ENCODE data around the gene ENOX1. TPM values are rescaled to one million over a fixed set of nuclear protein-coding genes. Genes with fewer than 3 reads are reported as not detected.

ENOX1 gene
- total and polyA plus RNA-seq, 2 donors (not counting 3 experiments of a cell fraction or from before 2014, with no cell fraction given), result 0.17 to 0.97 TPM

DNA sequence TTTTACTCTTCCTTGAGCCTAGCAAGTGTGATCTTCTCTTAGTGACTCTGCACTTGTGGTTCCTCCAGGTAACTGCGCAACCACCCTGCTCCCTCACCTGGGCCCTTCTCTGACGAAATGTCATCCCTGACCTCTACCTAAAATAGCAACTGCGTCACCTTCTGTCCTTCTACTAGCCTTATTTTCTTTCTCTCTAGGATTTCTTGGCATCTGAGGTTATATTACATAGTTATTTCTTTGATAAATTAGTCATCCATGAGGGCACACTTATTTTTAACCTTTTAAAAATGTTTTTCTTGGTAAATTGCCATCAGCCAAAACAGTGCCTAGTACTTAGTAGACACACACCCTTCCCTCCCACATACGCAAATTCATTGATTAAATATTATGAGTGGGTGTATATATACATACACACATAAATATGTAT is 355.5 kb downstream of the ENOX1 start:
- CTCF ChIA-PET, result interaction anchor here (1.0 to 1.2 kb wide), 2 partner anchors 80 to 406 kb away, joined by 3 read pairs; no protein-coding TSS in a partner anchor
- POLR2A ChIA-PET, result no interaction called here
- H3K4me1 ChIP-seq (ENCODE audit: control insufficient read depth, extremely low read depth, insufficient read depth, low read length), result no peaks in the 10 kb centered on the region
- no peak overlapping the region for H3K9ac ChIP-seq (replicated peaks; ENCODE audit: extremely low read depth, insufficient read depth, low read length)
- H4K20me1 ChIP-seq (replicated peaks; ENCODE audit: control insufficient read depth, extremely low read depth, insufficient read depth, low read length), result no peaks in the 10 kb centered on the region
- dilution Hi-C loops (cut with MboI; ENCODE audit: extremely low pct_ligation_motif_present, low sequenced_read_pairs) (no loop called here), intact Hi-C loops (cut with micrococcal nuclease) (no loop called here)
- H3K79me2 ChIP-seq (ENCODE audit: control insufficient read depth, insufficient read depth, low read length), result no peaks in the 10 kb centered on the region
- no peaks in the 10 kb centered on the region for H3K27me3 ChIP-seq (ENCODE audit: control insufficient read depth in 2 of 2, insufficient read depth in 2 of 2, low read length in 2 of 2)
- no peaks in the 10 kb centered on the region for H3K9me3 ChIP-seq (replicated peaks; ENCODE audit: control insufficient read depth, insufficient read depth, low read length)
- H3K27ac ChIP-seq (ENCODE audit: insufficient read depth, low read depth, low read length), result no peak overlapping the region
- TF ChIP-seq GATA2 (IDR thresholded peaks at IDR 0.05; ENCODE audit: insufficient read depth, insufficient read length, low read depth, low read length), result no peak
- no peak for TF ChIP-seq EZH2 (IDR thresholded peaks at IDR 0.05; ENCODE audit: borderline replicate concordance, low read depth, low read length, severe bottlenecking)
- TF ChIP-seq, protein P1, sequence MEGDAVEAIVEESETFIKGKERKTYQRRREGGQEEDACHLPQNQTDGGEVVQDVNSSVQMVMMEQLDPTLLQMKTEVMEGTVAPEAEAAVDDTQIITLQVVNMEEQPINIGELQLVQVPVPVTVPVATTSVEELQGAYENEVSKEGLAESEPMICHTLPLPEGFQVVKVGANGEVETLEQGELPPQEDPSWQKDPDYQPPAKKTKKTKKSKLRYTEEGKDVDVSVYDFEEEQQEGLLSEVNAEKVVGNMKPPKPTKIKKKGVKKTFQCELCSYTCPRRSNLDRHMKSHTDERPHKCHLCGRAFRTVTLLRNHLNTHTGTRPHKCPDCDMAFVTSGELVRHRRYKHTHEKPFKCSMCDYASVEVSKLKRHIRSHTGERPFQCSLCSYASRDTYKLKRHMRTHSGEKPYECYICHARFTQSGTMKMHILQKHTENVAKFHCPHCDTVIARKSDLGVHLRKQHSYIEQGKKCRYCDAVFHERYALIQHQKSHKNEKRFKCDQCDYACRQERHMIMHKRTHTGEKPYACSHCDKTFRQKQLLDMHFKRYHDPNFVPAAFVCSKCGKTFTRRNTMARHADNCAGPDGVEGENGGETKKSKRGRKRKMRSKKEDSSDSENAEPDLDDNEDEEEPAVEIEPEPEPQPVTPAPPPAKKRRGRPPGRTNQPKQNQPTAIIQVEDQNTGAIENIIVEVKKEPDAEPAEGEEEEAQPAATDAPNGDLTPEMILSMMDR (IDR thresholded peaks at IDR 0.05; ENCODE audit: extremely low read depth in 1 of 2, insufficient read depth in 1 of 2, low read depth in 1 of 2, low read length in 2 of 2), result no peak
- no peak for TF ChIP-seq FOS (IDR thresholded peaks at IDR 0.05; ENCODE audit: borderline replicate concordance, insufficient read depth, low read length)
- TF ChIP-seq, protein P2, sequence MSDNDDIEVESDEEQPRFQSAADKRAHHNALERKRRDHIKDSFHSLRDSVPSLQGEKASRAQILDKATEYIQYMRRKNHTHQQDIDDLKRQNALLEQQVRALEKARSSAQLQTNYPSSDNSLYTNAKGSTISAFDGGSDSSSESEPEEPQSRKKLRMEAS (IDR thresholded peaks at IDR 0.05; ENCODE audit: insufficient read depth, insufficient read length), result no peak
- TF ChIP-seq POLR2AphosphoS5 (IDR thresholded peaks at IDR 0.05; ENCODE audit: insufficient read depth, low read depth, low read length), result no peak
- no peak for TF ChIP-seq JUN (IDR thresholded peaks at IDR 0.05; ENCODE audit: borderline replicate concordance, insufficient read depth, insufficient read length, low read depth)
- no peak for TF ChIP-seq MYC (IDR thresholded peaks at IDR 0.05; ENCODE audit: low read depth, low read length)
- no peak for TF ChIP-seq POLR2A (IDR thresholded peaks at IDR 0.05; ENCODE audit: low read depth, low read length)
- H3K36me3 ChIP-seq (ENCODE audit: control insufficient read depth in 2 of 2, extremely low read depth in 1 of 2, insufficient read depth in 2 of 2, low read length in 2 of 2), result no peaks in the 10 kb centered on the region
- H3K9me1 ChIP-seq (replicated peaks; ENCODE audit: control insufficient read depth, extremely low read depth, insufficient read depth, low read length), result no peaks in the 10 kb centered on the region
- no peak for DNase-seq (ENCODE audit: low read depth, low spot score)
- no TSS peak for BruUV-seq (replicated peaks)
- H3K4me3 ChIP-seq (replicated peaks in 1 of 3; ENCODE audit: insufficient read depth in 1 of 3, low read depth in 1 of 3, low read length in 3 of 3), result no peak overlapping the region
- no peak for FAIRE-seq
- no peak overlapping the region for H3K4me2 ChIP-seq (ENCODE audit: insufficient read depth, low read length)
- no peak overlapping the region for H2AFZ ChIP-seq (ENCODE audit: low read depth, low read length)
